Osteoblast (primary cell): Measurements from ENCODE around the gene CSRNP3. TPM values are rescaled to one million over a fixed set of nuclear protein-coding genes. Genes with fewer than 3 reads are reported as not detected.

Source experiments
- DNase-seq: peaks from one replicate; pipeline ENCODE4 v3.0.0; 2011; ENCODE audit warnings: low spot score, mixed read lengths; ENCODE audit not compliant: insufficient read length; ENCODE audit errors: missing footprints
- H2AFZ ChIP-seq: 2 replicates; pipeline ENCODE4 v1.6.0; 2011; ENCODE audit warnings: mild to moderate bottlenecking, low read length
- H3K27ac ChIP-seq: 2 replicates; pipeline ENCODE4 v1.5.1; 2011; ENCODE audit warnings: mild to moderate bottlenecking, low read depth, low read length, moderate library complexity
- H3K27me3 ChIP-seq: 2 replicates; pipeline ENCODE4 v1.6.0; 2012; ENCODE audit warnings: mild to moderate bottlenecking, control low read depth, inconsistent platforms, low read length, moderate library complexity; ENCODE audit not compliant: insufficient read depth
- H3K36me3 ChIP-seq: 2 replicates; pipeline ENCODE4 v1.5.1; 2011; ENCODE audit warnings: mild to moderate bottlenecking, low read length, control low read depth, moderate library complexity; ENCODE audit not compliant: insufficient read depth
- H3K4me1 ChIP-seq: 2 replicates; pipeline ENCODE4 v1.5.1; 2011; ENCODE audit warnings: mild to moderate bottlenecking, low read length, control low read depth, moderate library complexity; ENCODE audit not compliant: insufficient read depth
- H3K4me2 ChIP-seq: 2 replicates; pipeline ENCODE4 v1.6.0; 2011; ENCODE audit warnings: mild to moderate bottlenecking, low read length; ENCODE audit not compliant: insufficient read depth
- H3K4me3 ChIP-seq: fragments of 200-600 bp; sonication (generic); 3 replicates; pipeline ENCODE4 v1.5.1; 2012; ENCODE audit warnings: mild to moderate bottlenecking, low read length, inconsistent platforms; ENCODE audit not compliant: insufficient read depth
- H3K79me2 ChIP-seq: 2 replicates; pipeline ENCODE4 v1.6.0; 2012; ENCODE audit warnings: mild to moderate bottlenecking, low read length, control low read depth, inconsistent platforms; ENCODE audit not compliant: insufficient read depth
- H3K9me3 ChIP-seq: 2 replicates; pipeline ENCODE4 v1.5.1; 2011; ENCODE audit warnings: low read depth, low read length, control low read depth
- H4K20me1 ChIP-seq: 2 replicates; pipeline ENCODE4 v1.6.0; 2012; ENCODE audit warnings: mild to moderate bottlenecking, low read length, control low read depth; ENCODE audit not compliant: insufficient read depth
- CTCF ChIP-seq: IDR thresholded peaks from 2 replicates; pipeline ENCODE4 v1.5.1; 2011; ENCODE audit warnings: mild to moderate bottlenecking, low read depth, low read length, moderate library complexity; ENCODE audit errors: extremely low read depth
- total RNA-seq: library from RNA; depleted of rRNA; stranded (reverse); fragments of >200 nt; gene quantifications from 2 replicates; pipeline ENCODE4 v1.2.3, GENCODE V29; 2012

The CSRNP3 gene
- total RNA-seq, 1 donor = 1.4 TPM

- no peaks in the 10 kb centered on the region for H3K27me3 ChIP-seq
- no peak overlapping the region for H3K27ac ChIP-seq
- DNase-seq = no peak
- no peak overlapping the region for H3K4me3 ChIP-seq
- no peaks in the 10 kb centered on the region for H4K20me1 ChIP-seq
- H2AFZ ChIP-seq = no peak overlapping the region
- no peak overlapping the region for H3K4me2 ChIP-seq
- H3K79me2 ChIP-seq = no peaks in the 10 kb centered on the region
- H3K4me1 ChIP-seq = peaks cover 10% of the 10 kb centered on the region
- TF ChIP-seq CTCF = no peak
- H3K9me3 ChIP-seq = no peaks in the 10 kb centered on the region
- H3K36me3 ChIP-seq = no peaks in the 10 kb centered on the region
Observed at GRCh38 chr2:165571477-165571876, 102.0 kb downstream of the CSRNP3 start.

- Histone ChIP-seq H4K20me1 (no peaks in the 10 kb centered on the region), H3K4me3 (no peak overlapping the region), H3K27ac (no peak overlapping the region), H3K4me2 (no peak overlapping the region), H3K27me3 (no peaks in the 10 kb centered on the region), H3K79me2 (no peaks in the 10 kb centered on the region), H3K4me1 (peaks cover 10% of the 10 kb centered on the region), H3K36me3 (no peaks in the 10 kb centered on the region), H3K9me3 (no peaks in the 10 kb centered on the region), H2AFZ (no peak overlapping the region)
- DNase-seq = no peak
- no peak for TF ChIP-seq CTCF
Observed at GRCh38 chr2:165572151-165572550, 102.7 kb downstream of the CSRNP3 start.

- peak overlapping the region; percentile 1 for H3K27ac ChIP-seq
- no peaks in the 10 kb centered on the region for H3K79me2 ChIP-seq
- no peaks in the 10 kb centered on the region for H3K36me3 ChIP-seq
- no peaks in the 10 kb centered on the region for H4K20me1 ChIP-seq
- peaks cover 10% of the 10 kb centered on the region for H3K4me1 ChIP-seq
- H2AFZ ChIP-seq = peak overlapping the region; percentile 84
- no peaks in the 10 kb centered on the region for H3K27me3 ChIP-seq
- no peaks in the 10 kb centered on the region for H3K9me3 ChIP-seq
- peak; percentile 37 for DNase-seq
- peak overlapping the region; percentile 86 for H3K4me2 ChIP-seq
- peak overlapping the region; percentile 64 for H3K4me3 ChIP-seq
- no peak for TF ChIP-seq CTCF
Observed at GRCh38 chr2:165573534-165574461, 104.3 kb downstream of the CSRNP3 start.

- no peaks in the 10 kb centered on the region for H3K9me3 ChIP-seq
- H3K4me3 ChIP-seq = no peak overlapping the region
- TF ChIP-seq CTCF = no peak
- no peak overlapping the region for H3K27ac ChIP-seq
- H3K36me3 ChIP-seq = no peaks in the 10 kb centered on the region
- no peaks in the 10 kb centered on the region for H4K20me1 ChIP-seq
- no peak overlapping the region for H2AFZ ChIP-seq
- H3K4me1 ChIP-seq = peaks cover 10% of the 10 kb centered on the region
- no peak overlapping the region for H3K4me2 ChIP-seq
- DNase-seq = no peak
- no peaks in the 10 kb centered on the region for H3K27me3 ChIP-seq
- H3K79me2 ChIP-seq = no peaks in the 10 kb centered on the region
Observed at GRCh38 chr2:165575044-165575615, 105.6 kb downstream of the CSRNP3 start.
